Hypothalamus (tissue), 51 donors: Measurements from ENCODE around the gene CACNB2.
"Not testable (repeated sequence)": the region's sequence is repeated elsewhere in the genome, so short reads cannot be mapped to it uniquely, and the experiment has no call there.

ENCODE experiments used
- DNase-seq, 51 donors: peaks; one replicate each; lab custom pipeline; 2025; lab: John Stamatoyannopoulos, UW

Gene CACNB2

DNA sequence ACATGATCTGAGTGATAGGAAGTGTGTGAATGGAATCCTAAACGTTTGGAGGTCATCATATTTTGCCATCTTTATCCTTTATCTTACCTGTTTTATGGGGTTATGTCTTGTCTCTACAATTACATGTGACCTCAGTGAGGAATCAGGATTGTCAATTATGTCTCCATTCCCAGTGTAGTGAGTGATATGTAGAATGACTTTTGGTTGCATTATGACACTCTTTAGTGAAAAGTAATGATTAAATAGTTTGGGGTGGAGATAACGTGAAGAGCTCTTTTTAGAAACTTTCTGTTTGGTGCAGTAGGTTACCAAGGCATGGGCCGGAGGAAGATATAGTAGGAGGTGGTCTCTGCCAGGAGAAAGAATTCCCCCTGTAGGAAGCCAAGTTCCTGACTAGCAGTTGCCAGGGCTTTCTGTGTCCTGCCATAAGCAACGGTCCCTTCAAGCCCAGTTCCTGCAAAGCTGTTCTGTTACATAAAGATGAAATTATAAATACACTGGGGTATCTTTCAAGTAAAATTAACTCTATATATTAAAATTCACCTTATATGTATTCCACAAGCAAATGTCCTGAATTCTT is 282.9 kb downstream of the CACNB2 start:
- DNase-seq: no peak

DNA sequence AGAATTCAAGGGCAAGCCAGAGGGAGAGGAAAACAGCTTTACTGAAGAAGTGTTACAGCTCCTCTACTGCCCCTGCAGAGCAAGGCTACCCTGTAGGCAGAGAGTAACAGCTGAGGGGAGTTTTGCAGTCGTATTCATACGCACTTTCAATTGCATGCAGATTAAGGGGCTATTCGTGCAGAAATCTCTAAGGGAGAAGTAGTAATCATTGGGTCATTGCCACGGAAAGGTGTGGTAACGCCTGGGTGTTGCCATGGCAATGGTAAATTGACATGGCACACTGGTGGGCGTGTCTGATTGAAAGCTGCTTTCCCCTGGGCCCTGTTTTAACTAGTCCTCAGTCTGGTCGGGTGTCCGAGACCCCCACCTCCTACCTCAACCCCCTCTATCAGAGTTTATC is 284.0 kb downstream of the CACNB2 start:
- DNase-seq: no peak

GRCh38 chr10:18429335-18429734 is 289.1 kb downstream of the CACNB2 start:
- DNase-seq: no peak

DNA sequence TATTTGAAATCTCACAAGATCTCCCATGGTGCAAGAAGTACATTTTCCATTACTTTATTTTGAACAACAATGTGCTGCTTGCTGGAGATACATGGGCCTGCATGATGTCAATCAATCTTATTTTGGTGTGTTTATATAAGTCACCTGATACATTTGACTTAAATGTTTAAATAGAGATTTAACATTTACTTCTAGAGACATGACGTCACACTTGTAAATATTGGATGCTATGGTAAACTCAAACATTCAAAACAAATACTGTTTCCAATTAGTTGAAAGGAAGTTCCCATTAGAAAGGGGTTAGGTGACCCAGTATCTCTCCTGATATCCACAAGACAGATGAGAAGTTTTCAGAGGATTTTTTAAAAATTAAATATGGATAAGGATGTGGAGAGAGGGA is 296.7 kb downstream of the CACNB2 start:
- DNase-seq: no peak

DNA sequence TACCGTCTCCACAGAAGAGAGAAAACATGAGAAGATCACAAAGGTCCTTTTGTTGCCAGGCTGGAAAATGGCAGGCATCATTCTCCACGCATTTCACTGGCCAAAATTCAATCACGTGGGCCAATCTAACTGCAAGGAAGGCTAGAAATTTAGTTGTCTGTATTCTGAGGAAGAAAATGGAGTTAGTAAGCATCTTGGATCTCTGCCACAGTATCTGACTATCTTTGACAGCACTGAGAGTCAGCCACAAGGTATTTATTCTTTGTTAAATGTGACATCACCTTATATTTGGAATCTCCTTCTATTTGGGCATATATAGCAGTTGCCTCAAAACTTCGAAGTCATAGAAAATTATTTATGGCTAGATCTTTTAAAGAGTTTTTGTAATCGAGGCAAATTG is 297.3 kb downstream of the CACNB2 start:
- DNase-seq: no peak

DNA sequence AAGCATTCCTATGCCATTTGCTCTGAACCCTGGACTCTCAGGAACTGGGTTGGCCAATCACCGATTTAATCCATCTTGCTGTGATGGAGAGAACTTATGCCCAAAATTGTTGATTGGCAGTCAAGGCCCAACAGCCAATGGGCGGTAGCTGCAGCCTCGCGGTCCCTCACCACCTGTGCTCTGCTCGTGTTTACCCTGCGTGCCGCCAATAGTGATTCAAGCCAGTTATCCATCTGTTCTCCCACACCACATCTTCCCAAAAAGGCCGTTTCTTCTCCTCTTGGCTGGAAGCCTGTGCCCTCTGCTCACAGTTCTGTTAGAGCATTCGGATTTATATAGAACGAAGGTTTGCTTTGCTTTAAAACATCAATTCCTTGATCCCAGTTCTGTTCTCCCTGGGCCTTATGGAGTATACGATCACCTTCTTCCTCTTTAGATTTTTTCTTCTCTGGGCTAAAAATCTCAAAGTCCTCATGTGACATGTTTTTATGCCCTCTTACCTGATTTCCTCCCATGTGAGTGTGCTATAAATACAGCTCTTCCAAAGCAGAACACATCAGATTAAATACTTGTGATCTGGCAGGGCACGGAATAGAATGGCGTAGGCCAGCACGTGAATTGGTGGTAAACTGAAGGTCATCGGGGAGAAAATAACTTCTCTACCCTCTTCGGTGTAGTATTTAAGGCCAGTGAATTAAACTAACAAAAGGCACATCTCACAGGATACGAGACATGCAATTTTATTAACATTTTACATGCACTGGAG is 298.3 kb downstream of the CACNB2 start:
- DNase-seq: peak in 1 of 51 donors; percentile 23

DNA sequence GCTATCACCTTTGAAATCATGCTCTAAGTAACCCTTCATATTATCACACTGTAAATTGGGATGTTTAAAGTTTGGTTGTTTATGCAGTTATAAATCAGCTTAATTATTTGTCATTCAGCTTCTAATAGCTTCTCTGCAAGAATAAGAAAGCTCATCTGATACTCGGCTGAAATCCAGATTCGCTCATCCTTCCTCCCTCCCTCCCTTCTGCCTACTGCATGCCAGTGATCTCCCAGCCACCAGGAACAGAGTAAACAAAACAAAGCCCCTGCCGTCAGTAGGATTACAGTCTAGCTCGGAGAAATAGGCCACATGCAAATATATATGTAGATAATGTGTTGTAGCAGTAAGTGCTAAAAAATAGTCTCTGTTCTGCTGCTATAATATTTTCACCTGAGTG is 299.4 kb downstream of the CACNB2 start:
- DNase-seq: peak in 1 of 51 donors; percentile 6

GRCh38 chr10:18445635-18446034 is 305.4 kb downstream of the CACNB2 start:
- not testable (repeated sequence) for DNase-seq

GRCh38 chr10:18446205-18446604 is 306.0 kb downstream of the CACNB2 start:
- DNase-seq: no peak

DNA sequence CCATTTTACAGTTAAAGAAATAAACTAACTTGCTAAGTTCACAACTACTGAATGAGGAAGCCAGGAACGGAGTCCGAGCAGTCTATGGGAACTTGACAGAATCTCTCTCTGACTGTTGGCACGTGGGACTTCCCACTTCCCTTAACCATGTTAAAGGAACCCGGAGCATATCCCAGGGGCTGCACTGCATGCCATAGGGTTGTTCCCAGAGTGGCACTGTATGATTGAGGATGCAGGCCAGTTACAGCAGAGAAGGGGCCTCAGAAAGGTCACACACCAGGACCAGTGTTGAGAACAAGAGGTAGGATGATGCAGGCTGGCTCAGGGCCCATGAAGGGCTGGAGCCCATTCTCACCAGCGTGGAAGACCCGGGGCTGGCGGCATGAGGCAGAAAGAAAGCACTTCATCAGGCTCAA is 309.4 kb downstream of the CACNB2 start:
- peak in 8 of 51 donors; percentile 2 to 9 (median 5) for DNase-seq

DNA sequence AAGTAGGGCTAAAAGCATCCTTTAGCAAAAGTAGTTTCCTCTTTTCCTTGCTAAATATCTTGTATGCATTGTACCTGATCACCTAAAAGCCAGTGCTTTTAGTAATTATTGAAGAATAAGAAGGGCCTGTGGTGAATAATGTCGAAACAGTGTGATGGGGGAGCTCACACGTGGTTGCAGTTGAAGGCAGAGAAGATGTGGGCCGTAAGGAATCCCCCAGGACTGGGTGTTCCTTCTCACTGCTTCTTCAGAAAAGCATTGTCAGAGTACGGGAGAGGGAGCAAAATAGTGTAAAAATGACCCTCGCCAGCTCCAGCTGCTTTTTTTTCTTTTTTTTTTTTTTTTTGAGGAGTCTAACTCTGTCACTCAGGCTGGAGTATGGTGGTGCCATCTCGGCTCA is 310.1 kb downstream of the CACNB2 start:
- no peak for DNase-seq

DNA sequence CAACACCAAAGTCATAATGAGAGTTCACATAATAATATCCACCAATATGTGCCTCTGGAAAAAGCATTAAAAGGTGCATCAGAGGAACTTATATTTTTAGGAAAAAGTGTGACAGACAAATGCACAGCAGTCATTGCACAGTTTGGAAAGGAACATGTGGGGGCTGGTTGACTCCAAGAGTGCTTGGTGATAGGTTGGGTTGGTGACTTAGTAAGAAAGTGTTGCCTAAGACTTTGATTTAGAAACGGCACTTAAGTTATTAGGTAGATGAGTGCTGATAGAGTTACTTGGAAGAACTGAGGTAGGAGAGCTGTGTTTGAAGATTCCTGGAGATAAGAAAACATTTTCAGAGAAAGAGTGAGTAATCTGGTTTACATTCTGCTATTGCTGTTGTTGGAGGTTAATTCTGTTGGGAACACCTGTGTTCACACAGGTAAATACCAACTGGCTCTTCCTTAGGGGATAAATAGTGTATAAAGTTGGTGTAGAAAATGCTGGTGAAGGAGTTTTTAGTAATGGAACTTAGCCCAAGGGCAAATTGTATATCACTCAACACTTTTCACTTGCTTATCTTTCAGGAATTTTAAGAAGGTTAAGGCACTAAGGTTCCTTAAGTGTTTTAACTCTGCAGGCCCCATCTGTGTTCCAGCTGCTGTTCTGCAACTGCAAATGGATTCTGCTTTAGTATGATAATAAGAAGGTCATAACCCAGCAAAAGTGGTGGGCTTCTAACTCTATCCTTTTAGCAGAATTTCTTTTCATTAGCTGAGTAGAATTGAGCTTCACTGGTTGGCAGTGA is 315.1 kb downstream of the CACNB2 start:
- DNase-seq: no peak

GRCh38 chr10:18456984-18457383 is 316.8 kb downstream of the CACNB2 start:
- no peak for DNase-seq

- DNase-seq: no peak
Observed at GRCh38 chr10:18460032-18460431, 319.8 kb downstream of the CACNB2 start.

- no peak for DNase-seq
Observed at GRCh38 chr10:18463673-18464211, 323.5 kb downstream of the CACNB2 start.

- DNase-seq: no peak
Observed at GRCh38 chr10:18469125-18469524, 328.9 kb downstream of the CACNB2 start.

- peak in 2 of 51 donors; percentile 2 to 32 for DNase-seq
Observed at GRCh38 chr10:18472977-18473376, 332.8 kb downstream of the CACNB2 start.

DNA sequence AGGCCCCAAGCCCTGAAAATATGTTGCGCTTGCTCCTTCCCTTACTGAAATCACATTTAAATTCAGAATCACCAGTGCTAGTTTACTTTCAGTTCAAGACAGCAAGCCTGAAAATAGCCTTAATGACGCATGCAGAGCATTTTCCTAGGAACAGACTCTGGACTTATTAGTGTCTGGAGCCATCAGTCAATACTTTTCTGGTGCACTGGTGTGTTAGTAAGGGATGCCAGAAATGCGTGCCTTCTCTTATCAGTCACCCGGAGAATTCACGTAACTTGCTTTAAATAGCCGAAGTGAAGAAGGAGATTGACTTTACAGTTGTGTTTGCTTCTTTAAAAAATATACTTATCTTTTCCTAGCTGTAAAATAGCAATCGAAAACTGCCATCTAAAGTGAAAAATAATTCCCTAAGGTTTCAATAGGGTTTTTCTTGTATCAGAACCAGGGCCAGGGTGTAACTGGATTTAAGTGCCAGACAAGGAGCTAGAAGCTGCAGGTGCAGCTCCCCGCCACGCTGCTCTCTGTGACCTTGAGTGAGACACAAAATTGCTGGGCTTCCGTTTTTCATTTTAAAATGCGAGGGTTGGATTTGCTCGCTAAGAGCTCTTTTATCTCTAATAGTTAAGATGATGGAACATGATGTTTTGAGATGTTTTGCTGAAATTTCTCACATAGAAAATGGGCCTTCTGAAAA is 333.3 kb downstream of the CACNB2 start:
- DNase-seq: peak in 6 of 51 donors; percentile 2 to 48 (median 8)

GRCh38 chr10:18474118-18474455 is 333.9 kb downstream of the CACNB2 start:
- peak in 2 of 51 donors; percentile 15 to 28 for DNase-seq

- DNase-seq: no peak
Observed at GRCh38 chr10:18476076-18476647, 335.9 kb downstream of the CACNB2 start.
